ENCODE results near the gene HOXD9.

DNA sequence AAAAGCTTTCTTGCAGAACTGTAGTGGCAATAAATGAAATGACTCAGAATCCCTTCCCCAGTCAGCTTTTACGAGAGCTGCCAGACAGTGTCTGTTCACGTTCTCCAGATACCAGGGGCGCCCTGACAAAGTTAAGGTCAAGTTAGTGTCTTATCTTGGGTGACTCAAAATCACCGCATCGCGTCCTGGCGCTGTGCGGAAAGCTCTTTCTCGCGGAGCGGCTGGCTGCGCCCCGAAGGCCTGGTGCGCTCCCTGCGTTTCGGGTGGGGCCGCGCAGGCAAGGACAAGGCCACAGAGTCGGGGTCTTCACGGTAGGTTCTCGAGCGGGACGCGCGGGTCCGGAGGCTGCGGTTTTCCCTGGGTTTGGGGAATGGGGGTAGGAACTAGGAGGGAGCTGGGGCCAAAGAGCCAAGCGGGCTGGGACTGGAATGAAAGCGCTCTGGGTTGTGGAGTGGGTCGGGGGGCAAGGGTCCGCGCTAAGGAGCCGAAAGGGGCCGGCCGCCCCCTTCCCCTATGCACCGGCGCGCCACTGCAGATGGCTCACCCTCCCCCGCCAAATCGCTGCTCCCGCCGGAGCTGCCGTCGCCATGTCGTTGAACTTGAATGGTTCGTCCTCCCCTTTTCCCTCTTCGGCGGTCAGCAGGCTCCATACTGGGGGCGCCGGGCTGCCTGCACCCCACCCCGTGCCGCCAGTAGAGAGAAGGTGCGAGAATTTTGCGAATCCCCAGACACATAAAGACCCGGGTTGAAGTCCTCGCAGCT, 18.0 kb upstream of the HOXD9 start:
- TF ChIP-seq CTCF (IDR thresholded peaks at IDR 0.05) (no peak), POLR2A (IDR thresholded peaks at IDR 0.05) (no peak)

All from testis (tissue), 2 donors.